ENCODE measurements around the gene DISC1. TPM values are rescaled to one million over a fixed set of nuclear protein-coding genes. Genes with fewer than 3 reads are reported as not detected.
A peak's percentile ranks its signal among the peaks of the same experiment; 100 is the strongest.

DISC1 gene
- total RNA-seq, 1 experiment from 2014 or later, result 2.1 TPM

- DNase-seq (ENCODE audit: unreplicated experiment), result peak; percentile 37
- no TSS peak for BruUV-seq (replicated peaks)
- H3K9me3 Mint-ChIP-seq (ENCODE audit: unreplicated experiment), result no peaks in the 10 kb centered on the region
- no peaks in the 10 kb centered on the region for H3K36me3 Mint-ChIP-seq (ENCODE audit: insufficient read depth, unreplicated experiment)
- no peak overlapping the region for H3K27ac Mint-ChIP-seq (ENCODE audit: low read depth, unreplicated experiment)
- ChIA-PET POLR2A (interaction anchor here (0.7 to 2.2 kb wide), 2 partner anchors 11 to 619 kb away, joined by 3 to 9 read pairs; no protein-coding TSS in a partner anchor), CTCF (interaction anchor here (0.6 to 1.0 kb wide), 6 partner anchors 30 to 701 kb away, joined by 3 to 4 read pairs (median 3); no protein-coding TSS in a partner anchor)
- H3K4me1 Mint-ChIP-seq (ENCODE audit: insufficient read depth, unreplicated experiment), result peaks cover 45% of the 10 kb centered on the region
- no peak for TF ChIP-seq CTCF (IDR thresholded peaks at IDR 0.05; ENCODE audit: unreplicated experiment)
- no peak overlapping the region for H3K4me3 Mint-ChIP-seq (ENCODE audit: unreplicated experiment)
- intact Hi-C loops (cut with micrococcal nuclease), result no loop called here
- no peaks in the 10 kb centered on the region for H3K27me3 Mint-ChIP-seq (ENCODE audit: insufficient read depth, unreplicated experiment)
Observed at GRCh38 chr1:231926340-231926739, 299.8 kb downstream of the DISC1 start.

GRCh38 chr1:231926933-231927332 is 300.3 kb downstream of the DISC1 start:
- no peak overlapping the region for H3K4me3 Mint-ChIP-seq (ENCODE audit: unreplicated experiment)
- no peaks in the 10 kb centered on the region for H3K27me3 Mint-ChIP-seq (ENCODE audit: insufficient read depth, unreplicated experiment)
- DNase-seq (ENCODE audit: unreplicated experiment), result no peak
- H3K9me3 Mint-ChIP-seq (ENCODE audit: unreplicated experiment), result no peaks in the 10 kb centered on the region
- intact Hi-C loops (cut with micrococcal nuclease), result no loop called here
- no peak for TF ChIP-seq CTCF (IDR thresholded peaks at IDR 0.05; ENCODE audit: unreplicated experiment)
- no TSS peak for BruUV-seq (replicated peaks)
- no peaks in the 10 kb centered on the region for H3K36me3 Mint-ChIP-seq (ENCODE audit: insufficient read depth, unreplicated experiment)
- H3K4me1 Mint-ChIP-seq (ENCODE audit: insufficient read depth, unreplicated experiment), result peaks cover 42% of the 10 kb centered on the region
- H3K27ac Mint-ChIP-seq (ENCODE audit: low read depth, unreplicated experiment), result no peak overlapping the region
- CTCF ChIA-PET, result interaction anchor here (0.6 to 1.0 kb wide), 6 partner anchors 30 to 700 kb away, joined by 3 read pairs; no protein-coding TSS in a partner anchor
- POLR2A ChIA-PET, result interaction anchor here (2.2 kb wide), 1 partner anchor 11 kb away, joined by 9 read pairs; no protein-coding TSS in a partner anchor

- DNase-seq (ENCODE audit: unreplicated experiment), result no peak
- Mint-ChIP-seq H3K36me3 (ENCODE audit: insufficient read depth, unreplicated experiment) (no peaks in the 10 kb centered on the region), H3K27ac (ENCODE audit: low read depth, unreplicated experiment) (no peak overlapping the region), H3K4me1 (ENCODE audit: insufficient read depth, unreplicated experiment) (peaks cover 38% of the 10 kb centered on the region), H3K27me3 (ENCODE audit: insufficient read depth, unreplicated experiment) (no peaks in the 10 kb centered on the region), H3K4me3 (ENCODE audit: unreplicated experiment) (no peak overlapping the region), H3K9me3 (ENCODE audit: unreplicated experiment) (no peaks in the 10 kb centered on the region)
- BruUV-seq (replicated peaks), result no TSS peak
- ChIA-PET POLR2A (no interaction called here), CTCF (interaction anchor here (0.6 to 0.9 kb wide), 3 partner anchors 42 to 521 kb away, joined by 3 read pairs; no protein-coding TSS in a partner anchor)
- no peak for TF ChIP-seq CTCF (IDR thresholded peaks at IDR 0.05; ENCODE audit: unreplicated experiment)
- intact Hi-C loops (cut with micrococcal nuclease), result no loop called here
Observed at GRCh38 chr1:231927431-231927830, 300.8 kb downstream of the DISC1 start.

- H3K27me3 Mint-ChIP-seq (ENCODE audit: insufficient read depth, unreplicated experiment), result no peaks in the 10 kb centered on the region
- peaks cover 29% of the 10 kb centered on the region for H3K4me1 Mint-ChIP-seq (ENCODE audit: insufficient read depth, unreplicated experiment)
- peak; percentile 90 for DNase-seq (ENCODE audit: unreplicated experiment)
- ChIA-PET CTCF (interaction anchor here (0.8 to 2.5 kb wide), 6 partner anchors 15 to 698 kb away, joined by 3 to 11 read pairs (median 5); no protein-coding TSS in a partner anchor), POLR2A (interaction anchor here (0.6 to 2.6 kb wide), 21 partner anchors 10 to 1017 kb away, joined by 3 to 14 read pairs (median 4); no protein-coding TSS in a partner anchor)
- H3K4me3 Mint-ChIP-seq (ENCODE audit: unreplicated experiment), result peak overlapping the region; percentile 7
- intact Hi-C loops (cut with micrococcal nuclease), result no loop called here
- no peaks in the 10 kb centered on the region for H3K9me3 Mint-ChIP-seq (ENCODE audit: unreplicated experiment)
- no peaks in the 10 kb centered on the region for H3K36me3 Mint-ChIP-seq (ENCODE audit: insufficient read depth, unreplicated experiment)
- peak overlapping the region; percentile 73 for H3K27ac Mint-ChIP-seq (ENCODE audit: low read depth, unreplicated experiment)
- no peak for TF ChIP-seq CTCF (IDR thresholded peaks at IDR 0.05; ENCODE audit: unreplicated experiment)
- no TSS peak for BruUV-seq (replicated peaks)
Observed at GRCh38 chr1:231929311-231929710, 302.7 kb downstream of the DISC1 start.

Measured in MCF 10A (cell line).